ENCODE measurements around the gene VIL1.
A peak's percentile ranks its signal among the peaks of the same experiment; 100 is the strongest.

Gene VIL1

DNA sequence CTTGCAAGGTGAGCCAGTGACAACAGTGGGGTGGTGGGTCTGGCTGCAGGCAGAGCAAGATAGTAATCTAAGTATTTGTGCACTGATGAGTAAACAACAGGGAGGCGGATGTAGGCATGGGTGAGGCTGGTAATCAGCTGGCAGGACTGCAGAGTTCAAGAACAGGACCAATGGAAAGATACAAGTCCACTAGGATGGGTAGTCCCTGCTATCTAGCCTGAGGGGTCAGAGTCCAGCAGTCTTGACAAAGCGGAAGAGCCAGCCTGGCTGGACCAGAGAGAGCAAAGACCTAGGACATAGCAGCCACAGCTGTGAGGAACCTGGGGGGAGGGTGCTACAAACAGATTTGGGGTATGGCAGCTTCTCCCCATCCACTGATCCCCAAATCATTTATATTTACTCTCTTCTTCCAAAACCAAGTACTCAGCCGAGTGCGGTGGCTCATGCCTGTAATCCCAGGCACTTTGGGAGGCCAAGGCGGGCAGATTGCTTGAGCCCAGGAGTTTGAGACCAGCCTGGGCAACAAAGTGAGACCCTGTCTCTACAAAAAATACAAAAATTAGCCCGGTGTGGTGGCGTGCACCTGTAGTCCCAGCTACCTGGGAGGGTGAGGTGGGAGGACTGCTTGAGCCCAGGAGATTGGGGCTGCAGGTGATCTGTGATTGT lies 25.9 kb downstream of the VIL1 start:
- DNase-seq (ENCODE audit: low spot score): no peak

DNA sequence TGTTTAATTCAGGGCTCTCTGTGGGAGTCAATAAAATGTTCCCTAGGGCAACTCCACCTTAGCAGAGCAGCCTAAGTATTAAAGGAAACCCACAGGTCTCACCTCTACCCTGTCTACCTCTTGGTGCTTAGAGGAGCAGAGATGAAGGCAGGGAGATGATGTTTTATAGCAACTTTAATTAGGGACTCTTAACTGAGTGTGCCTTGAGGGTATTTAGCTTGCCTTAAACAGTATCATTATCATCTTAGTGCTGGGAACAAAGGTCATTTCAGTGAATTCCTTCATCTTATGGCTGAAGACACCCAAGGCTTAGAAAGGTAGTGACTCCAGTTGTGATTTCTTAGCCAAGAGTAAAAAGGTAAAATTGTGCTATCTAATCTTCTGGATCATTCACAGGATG lies 26.7 kb downstream of the VIL1 start:
- DNase-seq (ENCODE audit: low spot score): no peak

- no peak for DNase-seq (ENCODE audit: low spot score)
Measured at GRCh38 chr2:218446547-218446946, 27.6 kb downstream of the VIL1 start.

DNA sequence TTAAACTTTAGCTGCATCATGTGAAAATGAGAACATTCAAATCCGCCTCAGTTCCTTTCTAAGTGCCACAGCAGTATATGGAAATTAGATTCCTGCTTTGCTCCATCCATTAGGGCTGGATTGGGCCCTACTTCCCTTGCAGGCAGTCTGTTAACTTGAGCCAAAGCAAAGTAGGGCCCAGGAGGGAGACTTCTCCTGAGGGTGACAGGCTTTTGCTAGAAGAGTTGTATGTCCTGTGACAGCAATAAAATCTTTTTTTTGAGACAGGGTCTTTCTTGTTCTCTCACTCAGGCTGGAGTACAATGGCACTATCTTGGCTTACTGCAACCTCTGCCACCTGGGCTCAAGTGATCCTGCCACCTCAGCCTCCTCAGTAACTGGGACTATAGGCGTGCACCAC lies 28.1 kb downstream of the VIL1 start:
- DNase-seq (ENCODE audit: low spot score): no peak

- DNase-seq (ENCODE audit: low spot score): peak; percentile 36
Measured at GRCh38 chr2:218448934-218449333, 30.0 kb downstream of the VIL1 start.

GRCh38 chr2:218452079-218452478 lies 33.2 kb downstream of the VIL1 start:
- DNase-seq (ENCODE audit: low spot score): no peak

- no peak for DNase-seq (ENCODE audit: low spot score)
Measured at GRCh38 chr2:218456849-218457248, 37.9 kb downstream of the VIL1 start.

DNA sequence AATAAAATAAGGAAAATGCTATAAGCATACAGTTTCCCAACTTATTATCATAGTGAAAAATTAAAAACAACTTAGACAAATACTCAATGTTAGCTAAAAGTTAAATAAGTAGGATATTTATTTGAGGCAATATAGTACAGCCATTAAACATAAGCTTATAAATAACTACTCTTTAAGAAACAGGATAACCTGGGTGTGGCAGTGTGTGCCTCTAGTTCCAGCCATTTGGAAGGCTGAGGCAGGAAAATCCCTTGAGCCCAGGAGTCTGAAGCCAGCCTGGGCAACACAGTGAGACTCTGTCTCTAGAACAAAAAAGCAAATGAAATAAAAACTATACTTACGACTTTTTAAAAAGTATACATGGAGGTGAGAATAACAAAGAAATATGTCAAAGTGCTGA lies 39.7 kb downstream of the VIL1 start:
- no peak for DNase-seq (ENCODE audit: low spot score)

GRCh38 chr2:218465987-218466633 lies 47.2 kb downstream of the VIL1 start:
- DNase-seq (ENCODE audit: low spot score): peak; percentile 40

DNA sequence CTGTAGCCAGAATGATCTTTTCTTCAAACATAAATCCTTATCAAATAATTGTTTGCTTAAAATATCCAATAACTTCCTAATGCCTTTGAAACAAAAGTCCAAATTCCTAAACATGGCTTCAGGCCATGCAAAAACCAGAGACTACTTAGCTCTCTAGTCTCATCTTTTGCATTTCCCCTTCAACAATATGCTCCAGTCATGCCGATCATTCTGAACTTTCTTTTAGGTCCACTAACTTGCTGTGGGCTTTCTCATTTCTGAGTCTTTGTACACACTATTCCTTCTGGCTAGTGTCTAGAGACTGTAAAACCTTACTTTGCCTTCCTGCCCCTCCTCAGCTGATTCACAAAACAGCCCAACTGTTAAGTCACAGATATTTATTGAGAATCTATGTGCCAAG lies 51.5 kb downstream of the VIL1 start:
- DNase-seq (ENCODE audit: low spot score): no peak

DNA sequence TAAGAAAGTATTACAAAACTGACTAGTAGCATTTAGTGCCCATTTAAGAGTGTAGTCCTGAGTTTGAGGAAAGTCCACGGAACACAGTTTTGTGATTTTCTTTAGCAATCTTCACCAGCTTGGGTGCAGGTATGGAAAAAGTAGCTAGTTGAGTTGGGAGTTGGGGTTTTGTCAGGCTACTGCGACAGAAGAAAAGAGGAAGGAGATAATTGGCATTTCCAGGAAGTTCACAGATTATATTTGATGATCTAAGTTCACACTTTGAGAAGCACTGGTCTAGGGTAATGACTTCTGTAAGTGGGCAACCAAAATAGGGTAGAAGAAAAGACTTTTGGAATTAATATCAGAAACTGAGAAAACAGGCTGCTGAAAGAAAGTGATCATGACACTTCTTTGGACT lies 52.1 kb downstream of the VIL1 start:
- no peak for DNase-seq (ENCODE audit: low spot score)

DNA sequence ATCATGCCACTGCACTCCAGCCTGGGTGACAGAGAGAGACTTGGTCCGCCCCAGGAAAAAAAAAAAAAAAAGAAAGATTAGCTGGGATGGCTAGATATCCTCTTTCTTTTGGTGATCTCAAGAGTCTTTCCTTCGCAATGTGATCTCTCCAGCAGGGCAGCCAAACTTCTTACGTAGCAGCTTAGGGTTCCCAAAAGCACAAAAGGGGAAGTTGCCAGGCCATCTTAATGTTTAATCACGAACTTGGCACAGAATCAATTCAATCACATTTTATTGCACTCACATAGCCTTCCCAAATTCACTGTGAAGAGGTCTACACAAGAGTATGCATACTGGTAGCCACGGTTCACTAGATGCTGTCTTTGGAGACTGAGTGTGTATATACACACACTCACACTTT lies 53.1 kb downstream of the VIL1 start:
- no peak for DNase-seq (ENCODE audit: low spot score)

DNA sequence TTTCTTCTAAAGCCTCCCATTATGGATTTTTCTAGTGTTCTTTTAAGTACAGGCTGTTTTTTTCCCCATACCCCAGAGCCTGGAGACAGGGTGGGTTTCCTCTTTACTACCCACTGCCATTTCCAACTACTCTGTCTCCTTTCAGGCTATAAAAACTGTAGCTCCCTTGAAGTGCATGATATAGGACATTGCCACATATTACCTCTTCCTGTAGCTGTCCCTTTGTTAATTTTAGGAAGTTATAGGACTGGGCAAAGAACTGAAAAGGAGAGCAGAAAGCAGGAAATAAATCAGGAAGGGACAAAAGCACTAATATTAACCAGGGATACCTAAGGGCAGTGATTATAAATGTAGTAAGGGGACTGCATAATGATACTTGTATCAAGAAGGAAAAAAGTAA lies 54.1 kb downstream of the VIL1 start:
- DNase-seq (ENCODE audit: low spot score): no peak

GRCh38 chr2:218474527-218474926 lies 55.6 kb downstream of the VIL1 start:
- DNase-seq (ENCODE audit: low spot score): peak; percentile 1

DNA sequence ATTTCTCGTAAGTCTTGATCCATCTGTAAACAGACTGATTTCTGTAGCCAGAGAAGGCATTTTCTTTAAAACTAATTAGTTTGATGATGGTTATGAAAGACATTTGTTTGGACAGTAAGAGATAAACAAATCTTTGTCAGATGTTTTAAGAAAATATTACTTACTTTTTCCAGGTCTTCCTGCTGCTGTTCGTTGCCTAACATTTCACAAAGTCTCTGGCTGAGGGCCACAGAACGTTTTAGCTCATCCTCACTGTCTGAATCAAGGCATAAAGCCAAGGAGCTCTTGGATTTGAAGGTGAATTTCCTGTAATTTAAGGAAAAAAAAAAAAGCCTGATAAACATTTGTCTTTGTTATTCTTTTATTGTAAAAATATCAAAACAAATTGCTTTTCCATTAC lies 57.8 kb downstream of the VIL1 start:
- peak; percentile 26 for DNase-seq (ENCODE audit: low spot score)

- no peak for DNase-seq (ENCODE audit: low spot score)
Measured at GRCh38 chr2:218477247-218477646, 58.3 kb downstream of the VIL1 start.

GRCh38 chr2:218478544-218478943 lies 59.6 kb downstream of the VIL1 start:
- DNase-seq (ENCODE audit: low spot score): no peak

GRCh38 chr2:218479595-218479994 lies 60.7 kb downstream of the VIL1 start:
- no peak for DNase-seq (ENCODE audit: low spot score)

DNA sequence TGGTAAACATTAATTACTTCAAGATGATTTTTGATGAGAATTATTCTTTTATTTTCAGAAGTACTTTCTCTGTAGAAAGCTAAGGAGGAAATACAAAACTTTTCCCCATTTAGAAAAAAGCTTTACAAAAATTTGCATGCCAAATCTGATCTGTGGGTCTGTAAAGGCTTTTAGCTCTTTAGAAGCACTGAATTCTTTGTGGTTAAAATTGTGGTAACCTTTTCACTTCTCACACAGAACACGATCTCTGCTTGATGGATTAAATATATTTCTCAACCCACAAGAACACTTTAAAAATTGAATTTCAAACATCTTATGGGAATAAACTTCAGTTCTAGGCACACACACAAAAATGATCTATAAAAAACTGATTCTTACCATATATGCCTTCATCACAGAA lies 63.7 kb downstream of the VIL1 start:
- DNase-seq (ENCODE audit: low spot score): no peak

- no peak for DNase-seq (ENCODE audit: low spot score)
Measured at GRCh38 chr2:218485986-218486667, 67.2 kb downstream of the VIL1 start.

GRCh38 chr2:218500501-218501060 lies 81.7 kb downstream of the VIL1 start:
- no peak for DNase-seq (ENCODE audit: low spot score)

DNA sequence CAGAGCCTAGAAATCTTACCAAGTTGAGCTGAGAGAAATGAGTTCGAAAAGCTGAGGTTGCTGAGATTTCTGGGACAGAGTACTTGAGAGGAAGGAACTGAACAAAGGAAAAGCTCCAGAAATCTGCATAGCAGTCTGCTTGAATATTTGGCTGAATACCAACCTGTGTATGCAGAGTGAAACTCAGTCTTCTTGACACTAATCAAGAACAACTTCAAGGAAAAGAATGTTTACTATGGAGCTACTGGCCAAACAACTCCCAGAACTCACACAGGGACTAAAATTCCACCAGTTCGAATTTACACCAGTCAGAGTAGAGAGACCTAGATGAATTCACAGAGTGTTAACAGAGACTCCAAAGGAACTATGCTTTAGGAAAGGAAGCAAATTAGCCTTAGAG lies 82.7 kb downstream of the VIL1 start:
- DNase-seq (ENCODE audit: low spot score): peak; percentile 49
